Small intestine (tissue), 16 donors: Measurements from ENCODE around the gene SHROOM3. TPM values are rescaled to one million over a fixed set of nuclear protein-coding genes. Genes with fewer than 3 reads are reported as not detected.

ENCODE experiments used
- DNase-seq, 2 donors: peaks; one replicate each; pipeline versions ENCODE4 v3.0.0 to v3.0.0-alpha.2; 2013
- FAIRE-seq: peaks from 2 replicates; lab custom pipeline; 2012; peaks lifted over from hg19 to GRCh38; lab: Jason Lieb, UNC
- H3K27ac ChIP-seq, 3 donors: one replicate each; pipeline ENCODE4 v1.5.1; 2013; ENCODE audit warnings: low read length in 2 of 3, mild to moderate bottlenecking in 2 of 3, control low read depth in 1 of 3, inconsistent platforms in 1 of 3, low read depth in 1 of 3, moderate library complexity in 1 of 3
- H3K27me3 ChIP-seq, 3 donors: one replicate each; pipeline ENCODE4 v1.6.1; 2013; ENCODE audit warnings: low read length in 3 of 3, inconsistent platforms in 1 of 3; ENCODE audit not compliant: control insufficient read depth in 3 of 3, insufficient read depth in 3 of 3
- H3K36me3 ChIP-seq, 3 donors: one replicate each; pipeline ENCODE4 v1.6.1; 2013; ENCODE audit warnings: low read length in 3 of 3, inconsistent platforms in 1 of 3, low read depth in 1 of 3, mild to moderate bottlenecking in 1 of 3, moderate library complexity in 1 of 3; ENCODE audit not compliant: control insufficient read depth in 3 of 3, insufficient read depth in 2 of 3
- H3K4me1 ChIP-seq, 3 donors: one replicate each; pipeline ENCODE4 v1.6.1; 2013; ENCODE audit warnings: low read length in 2 of 3, inconsistent platforms in 1 of 3, low read depth in 1 of 3, mild to moderate bottlenecking in 1 of 3, moderate library complexity in 1 of 3; ENCODE audit not compliant: control insufficient read depth in 3 of 3, insufficient read depth in 2 of 3
- H3K4me3 ChIP-seq, 3 donors: one replicate each; pipeline ENCODE4 v1.5.1; 2013; ENCODE audit warnings: low read length in 3 of 3, control low read depth in 1 of 3, inconsistent platforms in 1 of 3, low read depth in 1 of 3, mild to moderate bottlenecking in 1 of 3, moderate library complexity in 1 of 3
- H3K9me3 ChIP-seq, 2 donors: one replicate each; pipeline ENCODE4 v1.6.1; 2013; ENCODE audit warnings: low read depth in 1 of 2, low read length in 1 of 2; ENCODE audit not compliant: control insufficient read depth in 2 of 2, insufficient read depth in 1 of 2
- WGBS, 3 donors: extraction: QIAGEN DNeasy Blood & Tissue Kit; methylation state at CpG; one replicate each; pipeline ENCODE4 v1.1.7; 2013; 5-methylcytosine and 5-hydroxymethylcytosine counted together
- long read RNA-seq, 10 donors: transcript quantifications; one replicate each; lab custom pipeline, GENCODE V29; 2026
- polyA plus RNA-seq, 4 donors: library from polyadenylated mRNA; stranded (reverse) in 3 of 4; unstranded in 1 of 4; fragments of 200-250 nt in 3 of 4; fragments of 120-200 nt in 1 of 4; gene quantifications; one replicate each; pipeline versions ENCODE4 v1.2.1 to v1.2.3, GENCODE V29; 2013
- donor health status: healthy with polysubstance abuse.
- donor health status: control.
- donor health status: control.
- donor health status: Bipolar disorder and iron deficiency.
- donor health status: healthy.

The SHROOM3 gene
- polyA plus RNA-seq = 10 to 100 TPM; 21.6 to 52.5 (median 27.8) TPM
- long read RNA-seq, donor 1, transcript SHROOM3-209 (4 exons, 3,766 nt) = major isoform, 5 of 13 reads
- long read RNA-seq, donor 1, partial matches to known transcripts = 5 of 13 reads
- long read RNA-seq, donor 1, other reads (novel, unspliced or antisense) = 0 of 13 reads
- long read RNA-seq, donor 2, partial matches to known transcripts = 0 of 2 reads
- long read RNA-seq, donor 2, other reads (novel, unspliced or antisense) = 0 of 2 reads
- long read RNA-seq, donor 3, partial matches to known transcripts = 0 of 8 reads
- long read RNA-seq, donor 3, other reads (novel, unspliced or antisense) = 0 of 8 reads
- long read RNA-seq, donor 4 = 0 reads
- long read RNA-seq, donor 5, partial matches to known transcripts = 0 of 1 reads
- long read RNA-seq, donor 5, other reads (novel, unspliced or antisense) = 0 of 1 reads
- long read RNA-seq, donor 6, partial matches to known transcripts = 15 of 20 reads
- long read RNA-seq, donor 6, other reads (novel, unspliced or antisense) = 0 of 20 reads
- long read RNA-seq, donor 7, partial matches to known transcripts = 17 of 19 reads
- long read RNA-seq, donor 7, other reads (novel, unspliced or antisense) = 0 of 19 reads
- long read RNA-seq, donor 8 = 0 reads
- long read RNA-seq, donor 9, partial matches to known transcripts = 0 of 1 reads
- long read RNA-seq, donor 9, other reads (novel, unspliced or antisense) = 0 of 1 reads
- long read RNA-seq, donor 10, transcript SHROOM3-206 (4 exons, 554 nt) = major isoform, 5 of 10 reads
- long read RNA-seq, donor 10, transcript SHROOM3-209 (4 exons, 3,766 nt) = major isoform, 5 of 10 reads
- long read RNA-seq, donor 10, partial matches to known transcripts = 0 of 10 reads
- long read RNA-seq, donor 10, other reads (novel, unspliced or antisense) = 0 of 10 reads

GRCh38 chr4:76434901-76435527 lies at the start of gene SHROOM3:
TSS of gene SHROOM3 (plus strand) at chr4:76435229. CDS start at chr4:76436053, 824 bp downstream.
- Histone ChIP-seq H3K27ac (no peak within 1 kb of the TSS), H3K27me3 (no peaks in the 10 kb centered on the region), H3K4me1 (peaks cover 0 to 4% (median 0%) of the 10 kb centered on the region in 3 donors), H3K9me3 (peaks cover 0 to 5% of the 10 kb centered on the region in 2 donors), H3K4me3 (peak within 1 kb of the TSS in 1 of 3 donors; percentile 11), H3K36me3 (no peaks in the 10 kb centered on the region)
- 36 to 47% (median 42%) methylated on average over 9 of the region's 9 CpGs for WGBS, 3 donors
- no peak for DNase-seq
- FAIRE-seq = no peak

GRCh38 chr4:76385974-76386373 lies 49.1 kb upstream of the SHROOM3 start:
- H3K4me1 ChIP-seq = peaks cover 0 to 8% (median 0%) of the 10 kb centered on the region in 3 donors
- DNase-seq = no peak
- WGBS, 3 donors = 93 to 97% (median 95%) methylated on average over 6 of the region's 6 CpGs
- no peaks in the 10 kb centered on the region for H3K36me3 ChIP-seq
- H3K27ac ChIP-seq = no peak overlapping the region
- peaks cover 0 to 9% of the 10 kb centered on the region in 2 donors for H3K9me3 ChIP-seq
- no peaks in the 10 kb centered on the region for H3K27me3 ChIP-seq
- no peak for FAIRE-seq
- H3K4me3 ChIP-seq = no peak overlapping the region

GRCh38 chr4:76386566-76387305 lies 48.3 kb upstream of the SHROOM3 start:
- FAIRE-seq (no peak), DNase-seq (no peak)
- Histone ChIP-seq H3K9me3 (peaks cover 0 to 6% of the 10 kb centered on the region in 2 donors), H3K4me1 (peaks cover 0 to 8% (median 0%) of the 10 kb centered on the region in 3 donors), H3K27ac (no peak overlapping the region), H3K27me3 (no peaks in the 10 kb centered on the region), H3K36me3 (no peaks in the 10 kb centered on the region), H3K4me3 (no peak overlapping the region)
- 86 to 95% (median 89%) methylated on average over 6 of the region's 6 CpGs for WGBS, 3 donors

GRCh38 chr4:76388160-76388908 lies 46.7 kb upstream of the SHROOM3 start:
- no peaks in the 10 kb centered on the region for H3K27me3 ChIP-seq
- WGBS, 3 donors = 70 to 83% (median 77%) methylated on average over 3 of the region's 3 CpGs
- FAIRE-seq = no peak
- peak overlapping the region in 1 of 3 donors; percentile 51 for H3K27ac ChIP-seq
- peak; percentile 18 to 45 for DNase-seq
- H3K4me3 ChIP-seq = no peak overlapping the region
- peaks cover 0 to 4% (median 0%) of the 10 kb centered on the region in 3 donors for H3K4me1 ChIP-seq
- H3K9me3 ChIP-seq = peaks cover 0 to 6% of the 10 kb centered on the region in 2 donors
- H3K36me3 ChIP-seq = no peaks in the 10 kb centered on the region

- 66 to 69% (median 68%) methylated on average over 3 of the region's 3 CpGs for WGBS, 3 donors
- Histone ChIP-seq H3K4me1 (no peaks in the 10 kb centered on the region), H3K27ac (no peak overlapping the region), H3K4me3 (no peak overlapping the region), H3K9me3 (no peaks in the 10 kb centered on the region), H3K27me3 (peaks cover 0 to 4% (median 3%) of the 10 kb centered on the region in 3 donors), H3K36me3 (no peaks in the 10 kb centered on the region)
- FAIRE-seq (no peak), DNase-seq (no peak)
Observed at GRCh38 chr4:76401654-76402053, 33.4 kb upstream of the SHROOM3 start.

- no peaks in the 10 kb centered on the region for H3K4me1 ChIP-seq
- no peaks in the 10 kb centered on the region for H3K9me3 ChIP-seq
- FAIRE-seq (no peak), DNase-seq (peak in 1 of 2 donors; percentile 20)
- 52 to 63% (median 59%) methylated on average over 5 of the region's 5 CpGs for WGBS, 3 donors
- H3K36me3 ChIP-seq = no peaks in the 10 kb centered on the region
- H3K27me3 ChIP-seq = peaks cover 0 to 4% (median 3%) of the 10 kb centered on the region in 3 donors
- H3K4me3 ChIP-seq = no peak overlapping the region
- no peak overlapping the region for H3K27ac ChIP-seq
Observed at GRCh38 chr4:76406081-76406480, 28.9 kb upstream of the SHROOM3 start.

GRCh38 chr4:76407440-76408119 lies 27.4 kb upstream of the SHROOM3 start:
- H3K27me3 ChIP-seq = peaks cover 0 to 4% (median 3%) of the 10 kb centered on the region in 3 donors
- no peaks in the 10 kb centered on the region for H3K36me3 ChIP-seq
- H3K4me3 ChIP-seq = no peak overlapping the region
- H3K9me3 ChIP-seq = no peaks in the 10 kb centered on the region
- H3K4me1 ChIP-seq = no peaks in the 10 kb centered on the region
- DNase-seq (no peak), FAIRE-seq (peak; percentile 73)
- H3K27ac ChIP-seq = no peak overlapping the region
- 50 to 68% (median 58%) methylated on average over 5 of the region's 5 CpGs for WGBS, 3 donors
